Fibroblast of pulmonary artery (primary cell): ENCODE results near the gene IGLON5.

ENCODE experiments used
- DNase-seq: peaks from one replicate; pipeline ENCODE4 v3.0.0-alpha.2; 2010; ENCODE audit warnings: low read depth
- H3K4me3 ChIP-seq: replicated peaks from 2 replicates; pipeline ENCODE4 v1.5.1; 2011; ENCODE audit warnings: low read depth, mild to moderate bottlenecking, control low read depth, low read length, moderate library complexity
- CTCF ChIP-seq: IDR thresholded peaks from 2 replicates; pipeline ENCODE4 v1.5.1; 2011; ENCODE audit warnings: mild to moderate bottlenecking, control low read depth, low read length, inconsistent platforms; ENCODE audit errors: missing control alignments

Gene IGLON5

GRCh38 chr19:51329411-51329810 is 18.0 kb downstream of the IGLON5 start:
- no peak overlapping the region for H3K4me3 ChIP-seq
- no peak for TF ChIP-seq CTCF
- DNase-seq, result no peak

GRCh38 chr19:51330366-51330765 is 18.9 kb downstream of the IGLON5 start:
- no peak for TF ChIP-seq CTCF
- DNase-seq, result no peak
- H3K4me3 ChIP-seq, result no peak overlapping the region

DNA sequence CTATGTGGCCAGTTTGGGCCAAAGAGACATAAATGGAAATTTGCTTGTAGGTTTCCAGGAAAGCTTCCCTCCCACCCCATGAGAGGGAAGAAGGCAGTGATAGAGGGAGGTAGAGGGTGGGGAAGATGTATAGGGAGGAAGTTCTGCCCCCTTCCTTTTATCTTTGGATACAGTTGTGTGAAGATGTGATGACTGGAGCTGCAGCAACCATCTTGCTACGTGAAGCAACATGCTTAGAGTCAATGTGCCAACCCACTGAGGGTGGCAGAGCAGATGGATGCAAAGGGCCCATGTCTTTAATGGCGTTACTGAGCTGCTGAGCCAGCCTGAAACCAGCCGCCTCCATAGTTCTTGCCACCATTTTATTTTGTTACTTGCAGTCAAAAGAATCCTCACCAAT is 19.7 kb downstream of the IGLON5 start:
- no peak for TF ChIP-seq CTCF
- no peak overlapping the region for H3K4me3 ChIP-seq
- no peak for DNase-seq

- TF ChIP-seq CTCF, result no peak
- H3K4me3 ChIP-seq, result no peak overlapping the region
- DNase-seq, result no peak
Observed at GRCh38 chr19:51331716-51332115, 20.3 kb downstream of the IGLON5 start.

DNA sequence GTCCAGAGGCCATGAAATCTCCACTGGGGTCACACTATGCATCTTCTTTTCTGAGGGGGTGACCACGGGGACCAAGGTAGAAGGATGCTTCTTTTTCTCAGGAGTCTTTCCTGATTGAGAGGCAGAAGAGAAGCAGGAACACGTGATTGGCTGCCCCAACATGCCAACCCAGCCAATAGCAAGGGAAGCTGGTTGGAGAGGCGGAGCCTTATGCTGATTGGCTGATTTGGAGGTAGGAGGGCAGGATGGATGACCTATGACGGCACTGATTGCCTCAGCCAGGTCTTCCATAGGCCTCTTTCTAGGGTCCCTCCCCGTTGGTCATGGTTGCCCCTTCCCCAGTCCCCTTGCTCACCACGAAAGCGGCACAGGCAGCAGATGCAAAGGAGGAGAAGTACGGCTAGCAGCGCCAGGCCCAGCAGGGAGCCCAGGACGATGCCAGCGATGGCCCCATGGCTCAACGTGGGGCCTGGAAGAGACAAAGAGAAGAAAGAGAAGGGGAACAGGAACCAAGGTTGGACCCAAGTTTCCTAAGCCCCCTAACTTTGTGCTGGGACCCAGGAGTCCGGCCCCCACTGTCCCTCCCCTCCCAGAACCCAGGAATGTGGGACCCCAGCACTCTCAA is 22.5 kb downstream of the IGLON5 start:
- H3K4me3 ChIP-seq, result no peak overlapping the region
- DNase-seq, result no peak
- TF ChIP-seq CTCF, result no peak

- TF ChIP-seq CTCF, result no peak
- DNase-seq, result no peak
- H3K4me3 ChIP-seq, result no peak overlapping the region
Observed at GRCh38 chr19:51337141-51337860, 25.9 kb downstream of the IGLON5 start.
